GM13976 (cell line): Measurements from ENCODE around the gene A4GALT.

Experiments
- DNase-seq: peaks from one replicate; pipeline ENCODE4 v3.0.0; 2012; ENCODE audit warnings: low spot score
- in situ Hi-C: fragments of 300-500 bp; cut with MboI; formaldehyde crosslinking; loops from one replicate; pipeline ENCODE4 v1.12.0; 2022; ENCODE audit warnings: low sequenced_read_pairs, mixed read lengths, inconsistent platforms; ENCODE audit not compliant: unreplicated experiment
- TF ChIP-seq, protein P1 (sequence below): IDR thresholded peaks from 2 replicates; pipeline ENCODE4 v1.5.1; 2012; ENCODE audit warnings: borderline replicate concordance, mild to moderate bottlenecking; ENCODE audit not compliant: insufficient read depth; ENCODE audit errors: extremely low read depth, missing control alignments, control extremely low read depth

A4GALT gene

DNA sequence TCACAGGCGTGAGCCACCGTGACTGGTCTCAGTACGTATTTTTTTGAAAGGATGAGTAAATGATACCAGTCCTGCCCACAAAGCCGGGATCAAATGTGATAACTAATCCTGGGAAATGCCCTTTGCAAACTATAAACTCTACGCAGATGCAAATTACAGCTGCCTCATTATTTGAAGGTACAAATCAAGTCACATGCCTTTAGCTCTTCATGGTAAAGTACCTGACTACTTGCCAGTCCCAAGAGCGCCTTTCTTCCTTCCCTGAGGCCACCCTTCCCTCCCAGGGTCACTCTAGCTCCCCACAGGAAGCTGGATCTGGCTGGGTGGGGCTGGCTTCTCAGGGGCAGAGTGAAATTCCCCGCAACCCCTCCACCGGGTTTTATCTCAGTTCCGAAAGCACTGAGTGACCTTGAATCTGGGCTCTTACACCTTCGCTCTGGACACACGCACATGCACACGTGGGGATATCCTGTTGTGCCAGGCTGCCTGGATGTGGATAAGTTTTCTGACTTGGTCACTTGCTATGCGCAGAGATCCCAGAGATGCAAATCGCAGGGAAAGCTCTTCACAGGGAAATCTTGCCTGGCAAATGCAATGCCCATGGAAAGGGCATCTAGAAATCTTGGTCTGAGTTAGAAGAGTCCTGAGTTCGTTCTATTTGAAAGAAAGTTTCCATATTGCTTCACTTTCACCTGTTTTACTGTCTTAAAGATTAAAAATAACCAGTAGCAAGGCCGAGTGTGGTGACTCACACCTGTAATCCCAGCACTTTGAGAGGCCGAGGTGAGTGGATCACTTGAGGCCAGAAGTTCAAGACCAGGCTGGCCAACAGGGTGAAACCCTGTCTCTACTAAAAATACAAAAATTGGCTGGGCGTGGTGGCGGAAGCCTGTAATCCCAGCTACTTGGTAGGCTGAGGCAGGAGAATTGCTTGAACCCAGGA, 8.5 kb downstream of the A4GALT start:
- in situ Hi-C loops = no loop called here
- TF ChIP-seq, protein P1, sequence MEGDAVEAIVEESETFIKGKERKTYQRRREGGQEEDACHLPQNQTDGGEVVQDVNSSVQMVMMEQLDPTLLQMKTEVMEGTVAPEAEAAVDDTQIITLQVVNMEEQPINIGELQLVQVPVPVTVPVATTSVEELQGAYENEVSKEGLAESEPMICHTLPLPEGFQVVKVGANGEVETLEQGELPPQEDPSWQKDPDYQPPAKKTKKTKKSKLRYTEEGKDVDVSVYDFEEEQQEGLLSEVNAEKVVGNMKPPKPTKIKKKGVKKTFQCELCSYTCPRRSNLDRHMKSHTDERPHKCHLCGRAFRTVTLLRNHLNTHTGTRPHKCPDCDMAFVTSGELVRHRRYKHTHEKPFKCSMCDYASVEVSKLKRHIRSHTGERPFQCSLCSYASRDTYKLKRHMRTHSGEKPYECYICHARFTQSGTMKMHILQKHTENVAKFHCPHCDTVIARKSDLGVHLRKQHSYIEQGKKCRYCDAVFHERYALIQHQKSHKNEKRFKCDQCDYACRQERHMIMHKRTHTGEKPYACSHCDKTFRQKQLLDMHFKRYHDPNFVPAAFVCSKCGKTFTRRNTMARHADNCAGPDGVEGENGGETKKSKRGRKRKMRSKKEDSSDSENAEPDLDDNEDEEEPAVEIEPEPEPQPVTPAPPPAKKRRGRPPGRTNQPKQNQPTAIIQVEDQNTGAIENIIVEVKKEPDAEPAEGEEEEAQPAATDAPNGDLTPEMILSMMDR = no peak
- DNase-seq = no peak

DNA sequence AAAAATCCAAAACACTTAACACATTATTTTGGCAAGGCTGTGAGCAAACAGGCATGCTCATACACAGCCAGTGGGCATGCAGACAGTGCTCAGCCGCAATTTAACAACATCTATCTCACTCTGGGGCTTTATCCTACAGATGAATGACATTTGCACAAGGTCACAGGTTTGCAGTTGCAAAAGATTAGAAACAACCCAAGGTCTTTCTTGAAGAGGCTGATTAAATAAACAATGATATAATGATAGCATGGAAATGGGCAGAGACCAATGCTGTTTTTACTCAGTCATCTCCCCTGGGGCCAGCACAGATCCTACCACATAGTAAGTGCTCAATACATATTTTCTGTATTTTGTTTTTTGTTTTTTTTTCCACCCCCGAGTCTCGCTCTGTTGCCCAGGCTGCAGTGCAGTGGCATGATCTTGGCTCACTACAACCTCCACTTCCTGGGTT, 9.4 kb downstream of the A4GALT start:
- DNase-seq = no peak
- TF ChIP-seq, protein P1 = no peak
- in situ Hi-C loops = no loop called here

DNA sequence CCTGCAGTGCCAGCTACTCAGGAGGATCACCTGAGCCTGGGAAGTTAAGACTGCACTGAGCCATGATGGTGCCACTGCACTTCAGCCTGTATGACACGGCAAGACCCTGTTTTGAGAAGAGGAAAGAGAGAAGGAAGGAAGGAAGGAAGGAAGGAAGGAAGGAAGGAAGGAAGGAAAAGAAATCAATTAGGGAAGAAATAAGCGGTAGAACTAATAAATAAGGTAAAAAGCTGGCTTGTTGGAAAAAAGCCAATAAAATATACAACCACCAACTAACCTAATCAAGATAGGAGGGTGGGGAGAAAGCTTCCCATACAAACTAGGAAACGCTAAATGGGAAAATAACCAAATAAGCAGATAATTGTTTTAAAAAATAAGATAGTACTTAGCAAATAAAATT, 12.3 kb downstream of the A4GALT start:
- TF ChIP-seq, protein P1 = no peak
- no peak for DNase-seq
- in situ Hi-C loops = no loop called here

DNA sequence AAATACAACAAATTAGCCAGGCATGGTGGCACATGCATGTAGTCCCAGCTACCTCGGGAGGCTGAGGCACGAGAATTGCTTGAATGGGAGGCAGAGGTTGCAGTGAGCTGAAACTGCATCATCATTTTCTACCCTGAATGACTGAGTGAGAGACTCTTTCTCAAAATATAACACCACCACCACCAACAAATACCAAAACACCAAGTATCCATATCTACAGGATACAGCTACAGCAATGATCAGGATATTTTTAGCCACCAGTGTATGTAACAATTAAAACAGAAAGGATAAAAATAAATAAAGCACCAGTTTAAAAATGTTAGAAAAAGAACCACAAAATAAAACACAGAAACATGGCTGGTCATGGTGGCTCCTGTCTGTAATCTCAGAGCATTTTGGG, 13.2 kb downstream of the A4GALT start:
- in situ Hi-C loops = no loop called here
- TF ChIP-seq, protein P1 = no peak

DNA sequence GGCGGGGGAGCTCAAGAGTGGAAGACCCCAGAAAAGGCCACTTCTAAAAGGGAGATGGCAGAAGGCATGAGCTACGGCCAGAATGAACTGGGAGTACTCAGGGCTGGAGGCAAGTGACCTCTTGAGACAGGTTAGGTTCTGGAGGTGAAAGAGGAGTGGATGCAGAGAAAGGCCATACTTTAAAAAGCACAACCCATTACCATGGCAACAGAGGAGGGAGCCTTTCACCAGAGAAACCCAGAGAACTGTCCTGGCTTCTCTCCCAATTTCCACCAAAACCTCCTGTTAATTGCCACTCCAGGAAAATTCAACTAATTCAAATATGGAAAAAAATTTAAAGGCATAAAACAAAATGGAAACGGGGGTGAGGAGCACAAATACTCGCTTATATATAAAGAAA, 15.8 kb downstream of the A4GALT start:
- DNase-seq = no peak
- TF ChIP-seq, protein P1 = no peak
- in situ Hi-C loops = no loop called here

More for the DNA sequence above, 13.2 kb downstream of the A4GALT start:
- no peak for DNase-seq

DNA sequence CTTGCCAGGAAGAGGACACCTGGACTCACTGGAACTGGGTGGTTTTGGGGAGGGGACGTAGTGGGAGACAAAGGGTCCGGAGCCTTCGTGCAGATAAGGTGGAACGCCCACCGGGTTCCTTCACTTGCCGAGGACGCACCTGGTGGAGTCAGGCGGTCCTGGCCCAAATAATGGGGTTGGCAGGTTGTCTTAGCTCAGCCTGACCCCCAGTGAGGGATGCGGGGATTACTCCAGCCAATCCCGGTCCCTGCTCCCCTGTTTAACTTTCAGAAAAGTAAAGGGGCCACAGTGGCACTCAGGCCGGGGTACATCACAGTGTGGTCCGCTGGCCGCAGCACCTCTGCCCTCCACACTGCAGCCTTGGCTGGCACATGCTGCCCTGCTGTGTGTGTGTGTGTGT, 18.0 kb downstream of the A4GALT start:
- TF ChIP-seq, protein P1 = no peak
- in situ Hi-C loops = no loop called here
- DNase-seq = no peak
